Common myeloid progenitor, CD34-positive (primary cell): ENCODE data around the gene SMPD3.

Experiments used
- CTCF ChIA-PET: fragments of 350-600 bp; sonication (Branson Sonifier 250); formaldehyde crosslinking; loops from one replicate; lab custom pipeline; 2021; ENCODE audit warnings: antibody characterized with exemption; lab: Charles Lee
- POLR2A ChIA-PET: fragments of 350-600 bp; sonication (Branson Sonifier 250); formaldehyde crosslinking; loops from one replicate; lab custom pipeline; 2021; ENCODE audit warnings: antibody characterized with exemption; lab: Charles Lee
- DNase-seq, 3 donors: peaks; one replicate each; pipeline versions ENCODE4 v3.0.0 to v3.0.0-alpha.2; 2013
- H3K27ac ChIP-seq, 2 experiments: 1 replicate in 1 of 2; 2 replicates in 1 of 2; pipeline ENCODE4 v1.7.0; 2013; ENCODE audit warnings: inconsistent platforms in 2 of 2, low read length in 2 of 2, mild to moderate bottlenecking in 2 of 2, low read depth in 1 of 2, moderate library complexity in 1 of 2; ENCODE audit not compliant: severe bottlenecking in 2 of 2, insufficient read depth in 1 of 2, poor library complexity in 1 of 2
- H3K27me3 ChIP-seq, 5 experiments: replicated peaks in 2 of 5; 1 replicate in 3 of 5; 2 replicates in 2 of 5; pipeline versions ENCODE4 v1.6.1 to v1.7.0; 2013; ENCODE audit warnings: low read length in 4 of 5, mild to moderate bottlenecking in 2 of 5, moderate library complexity in 2 of 5, inconsistent platforms in 1 of 5; ENCODE audit not compliant: insufficient read depth in 5 of 5, control insufficient read depth in 4 of 5
- H3K36me3 ChIP-seq, 4 experiments: 1 replicate in 2 of 4; 2 replicates in 2 of 4; pipeline versions ENCODE4 v1.6.1 to v1.7.0; 2013; ENCODE audit warnings: low read length in 3 of 4, control low read depth in 1 of 4, mild to moderate bottlenecking in 1 of 4; ENCODE audit not compliant: control insufficient read depth in 4 of 4, insufficient read depth in 4 of 4
- H3K4me1 ChIP-seq, 4 experiments: 1 replicate in 3 of 4; 2 replicates in 1 of 4; pipeline versions ENCODE4 v1.6.1 to v1.7.1; 2013; ENCODE audit warnings: low read length in 3 of 4, mild to moderate bottlenecking in 3 of 4, control low read depth in 1 of 4, inconsistent platforms in 1 of 4, moderate library complexity in 1 of 4; ENCODE audit not compliant: control insufficient read depth in 4 of 4, insufficient read depth in 4 of 4; ENCODE audit errors: control extremely low read depth in 1 of 4
- H3K4me3 ChIP-seq, 7 experiments: 1 replicate in 4 of 7; 2 replicates in 3 of 7; pipeline versions ENCODE4 v1.5.1 to v1.7.0; 2013; ENCODE audit warnings: mild to moderate bottlenecking in 7 of 7, low read length in 6 of 7, moderate library complexity in 6 of 7, inconsistent platforms in 2 of 7, low read depth in 2 of 7, control low read depth in 1 of 7; ENCODE audit not compliant: insufficient read depth in 4 of 7, control insufficient read depth in 1 of 7; ENCODE audit errors: extremely low read depth in 1 of 7
- H3K9me3 ChIP-seq, 5 experiments: 1 replicate in 4 of 5; 2 replicates in 1 of 5; pipeline versions ENCODE4 v1.6.1 to v1.7.1; 2013; ENCODE audit warnings: low read length in 4 of 5, mild to moderate bottlenecking in 2 of 5, inconsistent platforms in 1 of 5, low read depth in 1 of 5, moderate library complexity in 1 of 5; ENCODE audit not compliant: control insufficient read depth in 4 of 5, insufficient read depth in 2 of 5; ENCODE audit errors: control extremely low read depth in 1 of 5
- WGBS: methylation state at CpG from one replicate; pipeline ENCODE4 v1.1.5; 2013; ENCODE audit not compliant: insufficient coverage; 5-methylcytosine and 5-hydroxymethylcytosine counted together

The SMPD3 gene

DNA sequence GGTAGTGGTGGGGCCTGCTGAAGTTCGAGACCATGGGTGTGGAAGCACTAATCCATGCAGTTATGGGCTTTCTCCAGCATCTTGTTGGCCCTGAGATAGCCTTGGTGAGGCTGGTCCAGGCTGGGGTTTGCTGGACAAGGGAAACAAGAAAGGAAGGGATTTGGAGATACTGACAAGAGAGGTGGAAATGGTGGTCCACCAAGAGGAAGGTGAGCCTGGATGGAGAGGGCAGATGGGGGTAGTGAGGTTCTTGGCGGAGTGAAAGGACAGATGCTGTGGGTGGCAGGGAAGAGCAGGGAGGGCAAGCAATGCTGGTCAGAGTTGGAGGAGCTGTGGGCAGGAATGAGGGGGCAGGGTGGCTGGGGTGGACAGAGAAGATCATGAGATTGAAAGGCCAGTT, 5.5 kb upstream of the SMPD3 start:
- Histone ChIP-seq H3K27ac (no peak overlapping the region), H3K36me3 (no peaks in the 10 kb centered on the region), H3K27me3 (no peaks in the 10 kb centered on the region), H3K4me3 (no peak overlapping the region), H3K9me3 (no peaks in the 10 kb centered on the region), H3K4me1 (peaks cover 0 to 3% (median 0%) of the 10 kb centered on the region in 4 experiments)
- CTCF ChIA-PET = interaction anchor here (0.8 to 1.1 kb wide), 2 partner anchors 40 to 68 kb away, joined by 3 read pairs; no protein-coding TSS in a partner anchor
- DNase-seq = no peak
- POLR2A ChIA-PET = no interaction called here
- WGBS = 100% methylated on average over 2 of the region's 2 CpGs

- Histone ChIP-seq H3K27me3 (peaks cover 0 to 10% (median 4%) of the 10 kb centered on the region in 5 experiments), H3K27ac (no peak overlapping the region), H3K4me1 (peaks cover 0 to 17% (median 10%) of the 10 kb centered on the region in 4 experiments), H3K9me3 (no peaks in the 10 kb centered on the region), H3K4me3 (no peak overlapping the region), H3K36me3 (no peaks in the 10 kb centered on the region)
- POLR2A ChIA-PET = no interaction called here
- CTCF ChIA-PET = interaction anchor here (0.6 to 1.5 kb wide), 6 partner anchors 9 to 335 kb away, joined by 3 to 4 read pairs (median 3); no protein-coding TSS in a partner anchor
- no peak for DNase-seq
- WGBS = 92% methylated on average over 1 of the region's 1 CpG
Observed at GRCh38 chr16:68452176-68452575, 3.9 kb upstream of the SMPD3 start.

DNA sequence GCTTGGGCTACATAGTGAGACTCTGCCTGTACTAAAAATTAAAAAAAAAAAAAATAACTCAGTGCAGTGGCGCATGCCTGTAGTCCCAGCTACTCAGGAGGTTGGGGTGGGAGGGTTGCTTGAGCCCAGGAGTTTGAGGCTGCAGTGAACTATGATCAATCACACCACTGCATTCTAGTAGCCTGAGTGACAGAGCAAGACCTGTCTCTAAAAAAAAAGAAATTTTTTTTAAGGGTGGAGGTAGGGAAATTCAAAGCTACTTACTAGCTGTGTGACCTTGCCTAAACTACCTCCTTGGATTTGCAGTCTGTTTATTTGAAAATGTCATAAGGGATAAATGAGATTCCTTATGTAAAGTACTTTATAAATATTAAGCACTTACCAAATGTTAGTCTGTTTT, 3.4 kb upstream of the SMPD3 start:
- Histone ChIP-seq H3K36me3 (no peaks in the 10 kb centered on the region), H3K4me1 (peaks cover 0 to 19% (median 11%) of the 10 kb centered on the region in 4 experiments), H3K9me3 (no peaks in the 10 kb centered on the region), H3K27ac (no peak overlapping the region), H3K4me3 (no peak overlapping the region), H3K27me3 (peaks cover 0 to 15% (median 7%) of the 10 kb centered on the region in 5 experiments)
- POLR2A ChIA-PET = no interaction called here
- 100% methylated on average over 1 of the region's 1 CpG for WGBS
- CTCF ChIA-PET = interaction anchor here (0.6 to 1.5 kb wide), 5 partner anchors 8 to 335 kb away, joined by 3 to 4 read pairs (median 3); no protein-coding TSS in a partner anchor
- no peak for DNase-seq

GRCh38 chr16:68450741-68451255, 2.5 kb upstream of the SMPD3 start:
- WGBS = 81% methylated on average over 3 of the region's 3 CpGs
- CTCF ChIA-PET = interaction anchor here (0.8 kb wide), 1 partner anchor 13 kb away, joined by 4 read pairs; no protein-coding TSS in a partner anchor
- POLR2A ChIA-PET = no interaction called here
- Histone ChIP-seq H3K9me3 (no peaks in the 10 kb centered on the region), H3K36me3 (no peaks in the 10 kb centered on the region), H3K4me1 (peaks cover 0 to 19% (median 11%) of the 10 kb centered on the region in 4 experiments), H3K27ac (no peak overlapping the region), H3K4me3 (no peak overlapping the region), H3K27me3 (peaks cover 0 to 23% (median 10%) of the 10 kb centered on the region in 5 experiments)
- no peak for DNase-seq

GRCh38 chr16:68447653-68448359, 502 bp downstream of the SMPD3 start:
- peak in 2 of 3 donors; percentile 80 to 86 for DNase-seq
- 2% methylated on average over 22 of the region's 36 CpGs for WGBS
- no peaks in the 10 kb centered on the region for H3K9me3 ChIP-seq
- ChIA-PET POLR2A (no interaction called here), CTCF (interaction anchor here (1.2 to 1.3 kb wide), 2 partner anchors 23 to 80 kb away, joined by 4 read pairs; no protein-coding TSS in a partner anchor)
- H3K27ac ChIP-seq = no peak overlapping the region
- H3K4me3 ChIP-seq = peak overlapping the region; percentile 7 to 73 (median 52)
- peaks cover 0 to 19% (median 11%) of the 10 kb centered on the region in 4 experiments for H3K4me1 ChIP-seq
- peaks cover 6 to 32% (median 14%) of the 10 kb centered on the region in 5 experiments for H3K27me3 ChIP-seq
- H3K36me3 ChIP-seq = no peaks in the 10 kb centered on the region

GRCh38 chr16:68446681-68447652, 1.3 kb downstream of the SMPD3 start:
- Histone ChIP-seq H3K9me3 (no peaks in the 10 kb centered on the region), H3K27me3 (peaks cover 6 to 34% (median 17%) of the 10 kb centered on the region in 5 experiments), H3K4me3 (no peak overlapping the region), H3K4me1 (peaks cover 0 to 19% (median 11%) of the 10 kb centered on the region in 4 experiments), H3K27ac (no peak overlapping the region), H3K36me3 (no peaks in the 10 kb centered on the region)
- ChIA-PET POLR2A (no interaction called here), CTCF (interaction anchor here (0.9 to 6.2 kb wide), 5 partner anchors 12 to 62 kb away, joined by 3 to 41 read pairs (median 7); no protein-coding TSS in a partner anchor)
- WGBS = 18% methylated on average over 39 of the region's 73 CpGs
- DNase-seq = no peak
